Naive thymus-derived CD4-positive, alpha-beta T cell (primary cell): ENCODE data around the gene SSBP4. TPM values are rescaled to one million over a fixed set of nuclear protein-coding genes. Genes with fewer than 3 reads are reported as not detected.

ENCODE experiments used
- ATAC-seq: fragments of 150-1000 bp; cut with Tn5 transposase; 2 replicates; pipeline ENCODE4 v1.10.0; 2021; ENCODE audit warnings: mild to moderate bottlenecking, moderate library complexity
- CTCF ChIA-PET: fragments of 350-600 bp; sonication (Branson Sonifier 250); formaldehyde crosslinking; loops from one replicate; lab custom pipeline; 2021; ENCODE audit warnings: antibody characterized with exemption; lab: Charles Lee
- POLR2A ChIA-PET: fragments of 350-600 bp; sonication (Branson Sonifier 250); formaldehyde crosslinking; loops from one replicate; lab custom pipeline; 2021; ENCODE audit warnings: antibody characterized with exemption, inconsistent platforms; lab: Charles Lee
- DNase-seq, 9 donors: peaks; one replicate each; pipeline versions ENCODE4 v3.0.0 to v3.0.0-alpha.2; 2020 to 2022; ENCODE audit warnings: mixed read lengths in 1 of 9
- H3K27ac ChIP-seq: one replicate; pipeline ENCODE4 v1.7.0; 2013; ENCODE audit warnings: mild to moderate bottlenecking, low read depth, low read length, moderate library complexity
- H3K27me3 ChIP-seq, 2 donors: one replicate each; pipeline ENCODE4 v1.7.0; 2013; ENCODE audit warnings: low read length in 2 of 2, mild to moderate bottlenecking in 2 of 2, moderate library complexity in 2 of 2; ENCODE audit not compliant: control insufficient read depth in 2 of 2, insufficient read depth in 2 of 2
- H3K36me3 ChIP-seq, 3 experiments: 1 replicate in 2 of 3; 2 replicates in 1 of 3; pipeline ENCODE4 v1.7.0; 2013; ENCODE audit warnings: low read length in 3 of 3, mild to moderate bottlenecking in 3 of 3, moderate library complexity in 1 of 3; ENCODE audit not compliant: insufficient read depth in 3 of 3, control insufficient read depth in 2 of 3
- H3K4me1 ChIP-seq, 2 donors: one replicate each; pipeline ENCODE4 v1.7.0; 2013; ENCODE audit warnings: low read length in 2 of 2, mild to moderate bottlenecking in 2 of 2, moderate library complexity in 1 of 2; ENCODE audit not compliant: control insufficient read depth in 2 of 2, insufficient read depth in 2 of 2
- H3K4me3 ChIP-seq: 2 replicates; pipeline ENCODE4 v1.7.0; 2013; ENCODE audit warnings: mild to moderate bottlenecking, low read length
- H3K9me3 ChIP-seq, 3 experiments: 1 replicate in 2 of 3; 2 replicates in 1 of 3; pipeline ENCODE4 v1.7.0; 2013; ENCODE audit warnings: low read length in 3 of 3; ENCODE audit not compliant: control insufficient read depth in 2 of 3
- H3K27ac Mint-ChIP-seq, 9 donors: one replicate each; pipeline ENCODE4 v1.8.0; 2020 to 2022; ENCODE audit warnings: mixed read lengths in 9 of 9, mild to moderate bottlenecking in 8 of 9, moderate library complexity in 5 of 9, inconsistent platforms in 2 of 9
- H3K27me3 Mint-ChIP-seq, 5 donors: one replicate each; pipeline ENCODE4 v1.8.0; 2021 to 2022; ENCODE audit warnings: mixed read lengths in 5 of 5, mild to moderate bottlenecking in 1 of 5
- H3K36me3 Mint-ChIP-seq, 5 donors: one replicate each; pipeline ENCODE4 v1.8.0; 2020 to 2022; ENCODE audit warnings: mixed read lengths in 5 of 5, mild to moderate bottlenecking in 3 of 5, inconsistent platforms in 1 of 5
- H3K4me1 Mint-ChIP-seq, 7 donors: one replicate each; pipeline ENCODE4 v1.8.0; 2020 to 2022; ENCODE audit warnings: mixed read lengths in 7 of 7, mild to moderate bottlenecking in 3 of 7, inconsistent platforms in 1 of 7
- H3K4me3 Mint-ChIP-seq, 10 donors: one replicate each; pipeline ENCODE4 v1.8.0; 2020 to 2022; ENCODE audit warnings: mild to moderate bottlenecking in 10 of 10, mixed read lengths in 10 of 10, moderate library complexity in 6 of 10, inconsistent platforms in 2 of 10
- H3K9me3 Mint-ChIP-seq, 11 donors: one replicate each; pipeline ENCODE4 v1.8.0; 2020 to 2022; ENCODE audit warnings: mixed read lengths in 11 of 11, mild to moderate bottlenecking in 4 of 11, inconsistent platforms in 1 of 11, moderate library complexity in 1 of 11
- intact Hi-C, 2 donors: fragments of 100-400 bp; cut with micrococcal nuclease; formaldehyde crosslinking; loops; one replicate each; pipeline ENCODE4 v1.15.1; 2023
- polyA plus RNA-seq, 2 donors: library from polyadenylated mRNA; unstranded; fragments of 300-500 nt; fragmentation: Illumina TruSeq; gene quantifications; one replicate each; pipeline ENCODE4 v1.2.3, GENCODE V29; 2021
- total RNA-seq, 6 experiments: library from RNA in 5 of 6; stranded (reverse) in 5 of 6; gene quantifications; 1 replicate in 5 of 6; 2 replicates in 1 of 6; pipeline ENCODE4 v1.2.3 and lab custom pipeline; 2021 to 2026

Gene SSBP4
- total and polyA plus RNA-seq, 7 experiments from 2014 or later, result 27.0 to 185 (median 40.7) TPM

GRCh38 chr19:18465964-18466339, 46.8 kb downstream of the SSBP4 start:
- no peaks in the 10 kb centered on the region for H3K27me3 Mint-ChIP-seq
- ATAC-seq, result no peak
- Histone ChIP-seq H3K4me3 (no peak overlapping the region), H3K27ac (no peak overlapping the region), H3K36me3 (peaks cover 3 to 49% (median 4%) of the 10 kb centered on the region in 3 experiments), H3K4me1 (peaks cover 0 to 9% of the 10 kb centered on the region in 2 donors), H3K9me3 (no peaks in the 10 kb centered on the region), H3K27me3 (no peaks in the 10 kb centered on the region)
- DNase-seq, result no peak
- H3K4me1 Mint-ChIP-seq, result peaks cover 0 to 24% (median 8%) of the 10 kb centered on the region in 7 donors
- H3K9me3 Mint-ChIP-seq, result no peaks in the 10 kb centered on the region
- H3K36me3 Mint-ChIP-seq, result peaks cover 0 to 8% (median 3%) of the 10 kb centered on the region in 5 donors
- POLR2A ChIA-PET, result no interaction called here
- no peak overlapping the region for H3K27ac Mint-ChIP-seq
- intact Hi-C loops, result loop anchor here (10.0 kb wide), 2 partner anchors 59 to 209 kb away; partner anchors contain the start of gene ELL (in 1 of the 2)
- no peak overlapping the region for H3K4me3 Mint-ChIP-seq
- CTCF ChIA-PET, result interaction anchor here (1.2 kb wide), 1 partner anchor 381 kb away, joined by 3 read pairs; no protein-coding TSS in a partner anchor

GRCh38 chr19:18466354-18466753, 47.2 kb downstream of the SSBP4 start:
- Mint-ChIP-seq H3K36me3 (peaks cover 0 to 8% (median 3%) of the 10 kb centered on the region in 5 donors), H3K9me3 (no peaks in the 10 kb centered on the region), H3K27me3 (no peaks in the 10 kb centered on the region), H3K4me3 (no peak overlapping the region), H3K4me1 (peaks cover 0 to 24% (median 8%) of the 10 kb centered on the region in 7 donors), H3K27ac (no peak overlapping the region)
- Histone ChIP-seq H3K4me3 (no peak overlapping the region), H3K4me1 (peaks cover 0 to 9% of the 10 kb centered on the region in 2 donors), H3K36me3 (peaks cover under 1 to 45% (median 4%) of the 10 kb centered on the region in 3 experiments), H3K27ac (no peak overlapping the region), H3K9me3 (no peaks in the 10 kb centered on the region), H3K27me3 (no peaks in the 10 kb centered on the region)
- ATAC-seq, result no peak
- intact Hi-C loops, result loop anchor here (10.0 kb wide), 2 partner anchors 58 to 208 kb away; partner anchors contain the start of gene ELL (in 1 of the 2)
- POLR2A ChIA-PET, result no interaction called here
- DNase-seq, result no peak
- CTCF ChIA-PET, result interaction anchor here (1.2 kb wide), 1 partner anchor 380 kb away, joined by 3 read pairs; no protein-coding TSS in a partner anchor

- peak overlapping the region in 3 of 9 donors; percentile 6 to 87 (median 21) for H3K27ac Mint-ChIP-seq
- H3K9me3 Mint-ChIP-seq, result no peaks in the 10 kb centered on the region
- H3K36me3 ChIP-seq, result peaks cover 3 to 44% (median 4%) of the 10 kb centered on the region in 3 experiments
- H3K4me3 ChIP-seq, result no peak overlapping the region
- no peaks in the 10 kb centered on the region for H3K9me3 ChIP-seq
- H3K4me3 Mint-ChIP-seq, result peak overlapping the region in 1 of 10 donors; percentile 34
- CTCF ChIA-PET, result interaction anchor here (0.7 to 1.5 kb wide), 2 partner anchors 51 to 146 kb away, joined by 4 read pairs; no protein-coding TSS in a partner anchor
- ATAC-seq (no peak), DNase-seq (no peak)
- H3K27ac ChIP-seq, result no peak overlapping the region
- no peaks in the 10 kb centered on the region for H3K27me3 Mint-ChIP-seq
- peaks cover 3 to 21% (median 11%) of the 10 kb centered on the region in 7 donors for H3K4me1 Mint-ChIP-seq
- H3K4me1 ChIP-seq, result peaks cover 0 to 9% of the 10 kb centered on the region in 2 donors
- POLR2A ChIA-PET, result no interaction called here
- no peaks in the 10 kb centered on the region for H3K27me3 ChIP-seq
- H3K36me3 Mint-ChIP-seq, result peaks cover 0 to 6% (median 2%) of the 10 kb centered on the region in 5 donors
- intact Hi-C loops, result loop anchor here (10.0 kb wide), 2 partner anchors 57 to 207 kb away; partner anchors contain the start of gene ELL (in 1 of the 2)
Measured at GRCh38 chr19:18467978-18468377, 48.8 kb downstream of the SSBP4 start.

- H3K4me1 Mint-ChIP-seq, result peaks cover 4 to 20% (median 12%) of the 10 kb centered on the region in 7 donors
- ChIA-PET CTCF (interaction anchor here (0.7 to 1.5 kb wide), 2 partner anchors 51 to 145 kb away, joined by 4 read pairs; no protein-coding TSS in a partner anchor), POLR2A (no interaction called here)
- Histone ChIP-seq H3K27me3 (no peaks in the 10 kb centered on the region), H3K4me1 (peaks cover 0 to 11% of the 10 kb centered on the region in 2 donors), H3K4me3 (no peak overlapping the region), H3K36me3 (peaks cover 3 to 47% (median 4%) of the 10 kb centered on the region in 3 experiments), H3K27ac (no peak overlapping the region), H3K9me3 (no peaks in the 10 kb centered on the region)
- intact Hi-C loops, result loop anchor here (10.0 kb wide), 2 partner anchors 56 to 206 kb away; partner anchors contain the start of gene ELL (in 1 of the 2)
- no peak overlapping the region for H3K4me3 Mint-ChIP-seq
- H3K36me3 Mint-ChIP-seq, result peaks cover 0 to 6% (median 0%) of the 10 kb centered on the region in 5 donors
- H3K27ac Mint-ChIP-seq, result no peak overlapping the region
- DNase-seq, result no peak
- H3K9me3 Mint-ChIP-seq, result no peaks in the 10 kb centered on the region
- H3K27me3 Mint-ChIP-seq, result no peaks in the 10 kb centered on the region
- ATAC-seq, result peak; percentile 21
Measured at GRCh38 chr19:18468517-18468916, 49.3 kb downstream of the SSBP4 start.

- ATAC-seq (peak; percentile 63), DNase-seq (peak in 8 of 9 donors; percentile 31 to 70 (median 51))
- ChIA-PET CTCF (interaction anchor here (0.6 to 1.5 kb wide), 5 partner anchors 30 to 378 kb away, joined by 3 to 6 read pairs (median 3); no protein-coding TSS in a partner anchor), POLR2A (no interaction called here)
- no peaks in the 10 kb centered on the region for H3K27me3 ChIP-seq
- intact Hi-C loops, result loop anchor here (1.0 to 10.0 kb wide), 3 partner anchors 56 to 378 kb away; partner anchors contain the start of gene ELL (in 1 of the 2)
- no peaks in the 10 kb centered on the region for H3K9me3 Mint-ChIP-seq
- H3K27ac ChIP-seq, result no peak overlapping the region
- H3K36me3 ChIP-seq, result peaks cover 3 to 43% (median 4%) of the 10 kb centered on the region in 3 experiments
- no peak overlapping the region for H3K4me3 Mint-ChIP-seq
- H3K4me1 ChIP-seq, result peaks cover 0 to 19% of the 10 kb centered on the region in 2 donors
- no peak overlapping the region for H3K4me3 ChIP-seq
- peaks cover 0 to 5% (median 0%) of the 10 kb centered on the region in 5 donors for H3K36me3 Mint-ChIP-seq
- H3K27me3 Mint-ChIP-seq, result no peaks in the 10 kb centered on the region
- peak overlapping the region in 1 of 9 donors; percentile 42 for H3K27ac Mint-ChIP-seq
- H3K9me3 ChIP-seq, result no peaks in the 10 kb centered on the region
- H3K4me1 Mint-ChIP-seq, result peaks cover 4 to 20% (median 12%) of the 10 kb centered on the region in 7 donors
Measured at GRCh38 chr19:18469069-18469846, 50.1 kb downstream of the SSBP4 start.

- POLR2A ChIA-PET, result no interaction called here
- no peak overlapping the region for H3K4me3 Mint-ChIP-seq
- H3K4me1 Mint-ChIP-seq, result peaks cover 7 to 27% (median 18%) of the 10 kb centered on the region in 7 donors
- peaks cover 0 to 3% (median 0%) of the 10 kb centered on the region in 5 donors for H3K36me3 Mint-ChIP-seq
- peaks cover 3 to 28% (median 4%) of the 10 kb centered on the region in 3 experiments for H3K36me3 ChIP-seq
- no peaks in the 10 kb centered on the region for H3K27me3 ChIP-seq
- H3K4me3 ChIP-seq, result no peak overlapping the region
- CTCF ChIA-PET, result interaction anchor here (0.6 to 2.0 kb wide), 2 partner anchors 377 to 671 kb away, joined by 3 to 6 read pairs; no protein-coding TSS in a partner anchor
- no peaks in the 10 kb centered on the region for H3K9me3 ChIP-seq
- H3K27ac Mint-ChIP-seq, result no peak overlapping the region
- H3K27ac ChIP-seq, result no peak overlapping the region
- ATAC-seq (no peak), DNase-seq (no peak)
- peaks cover 0 to 2% (median 0%) of the 10 kb centered on the region in 11 donors for H3K9me3 Mint-ChIP-seq
- H3K27me3 Mint-ChIP-seq, result no peaks in the 10 kb centered on the region
- intact Hi-C loops, result loop anchor here in 1 of 2 donors (1.0 to 10.0 kb wide), 3 partner anchors 52 to 377 kb away; partner anchors contain the start of genes ELL and UBA52
- H3K4me1 ChIP-seq, result peaks cover 0 to 33% of the 10 kb centered on the region in 2 donors
Measured at GRCh38 chr19:18470787-18471186, 51.6 kb downstream of the SSBP4 start.
